Activated CD4-positive, alpha-beta T cell treated with anti-CD3 and anti-CD28 coated beads for 36 hours (primary cell): Measurements from ENCODE around the gene KRT9. TPM values are rescaled to one million over a fixed set of nuclear protein-coding genes. Genes with fewer than 3 reads are reported as not detected.

Experiments
- ATAC-seq: fragments of 200-7000 bp; cut with Tn5 transposase; one replicate; pipeline ENCODE4 v1.10.0; 2021; ENCODE audit warnings: mild to moderate bottlenecking, moderate library complexity
- CTCF ChIA-PET: fragments of 350-600 bp; sonication (Branson Sonifier 250); formaldehyde crosslinking; loops from one replicate; lab custom pipeline; 2021; ENCODE audit warnings: antibody characterized with exemption; lab: Charles Lee
- POLR2A ChIA-PET: fragments of 350-600 bp; sonication (Branson Sonifier 250); formaldehyde crosslinking; loops from one replicate; lab custom pipeline; 2021; ENCODE audit warnings: antibody characterized with exemption, inconsistent platforms; lab: Charles Lee
- DNase-seq: peaks from one replicate; pipeline ENCODE4 v3.0.0-alpha.2; 2020
- H3K27ac Mint-ChIP-seq: one replicate; pipeline ENCODE4 v1.8.0; 2021; ENCODE audit warnings: mixed read lengths
- H3K27me3 Mint-ChIP-seq: one replicate; pipeline ENCODE4 v1.8.0; 2021; ENCODE audit warnings: mixed read lengths
- H3K36me3 Mint-ChIP-seq: one replicate; pipeline ENCODE4 v1.8.0; 2021; ENCODE audit warnings: low read depth, mixed read lengths
- H3K4me1 Mint-ChIP-seq: one replicate; pipeline ENCODE4 v1.8.0; 2021; ENCODE audit warnings: mixed read lengths
- H3K4me3 Mint-ChIP-seq: one replicate; pipeline ENCODE4 v1.8.0; 2021; ENCODE audit warnings: mild to moderate bottlenecking, moderate library complexity, mixed read lengths
- H3K9me3 Mint-ChIP-seq: one replicate; pipeline ENCODE4 v1.8.0; 2021; ENCODE audit warnings: low read depth, mixed read lengths
- intact Hi-C, 2 experiments: fragments of 100-400 bp; cut with DNase I in 1 of 2; cut with micrococcal nuclease in 1 of 2; formaldehyde crosslinking; loops; one replicate each; pipeline versions ENCODE4 v1.14.2 to v1.15.1; 2022 to 2024; cut with DNase I, micrococcal nuclease
- total RNA-seq, 2 experiments: library from RNA; stranded (reverse); gene quantifications; one replicate each; pipeline ENCODE4 v1.2.3, GENCODE V29; 2021

KRT9 gene
- total RNA-seq, 2 experiments from 2014 or later = not detected

DNA sequence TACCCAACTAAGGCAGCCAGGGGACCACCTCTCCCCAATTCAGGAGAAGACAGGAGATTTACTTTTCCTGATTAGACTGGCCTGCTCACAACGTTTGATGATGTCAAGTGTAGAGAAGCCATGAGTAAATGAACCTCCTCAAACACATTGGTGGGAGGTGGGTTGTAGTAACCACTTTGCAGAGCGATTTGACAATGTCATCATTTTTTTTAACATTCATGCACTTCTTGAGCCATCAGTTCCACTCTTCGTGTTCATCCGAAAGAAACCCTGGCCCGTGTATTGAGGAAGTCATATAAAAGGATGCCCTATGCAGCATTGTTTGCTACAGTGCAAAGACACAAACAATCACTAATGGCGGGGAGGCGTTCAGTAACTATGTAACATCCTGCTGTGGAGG is 38.2 kb downstream of the KRT9 start:
- Mint-ChIP-seq H3K4me3 (no peak overlapping the region), H3K27ac (no peak overlapping the region), H3K9me3 (no peaks in the 10 kb centered on the region), H3K36me3 (no peaks in the 10 kb centered on the region), H3K4me1 (no peaks in the 10 kb centered on the region), H3K27me3 (peaks cover 19% of the 10 kb centered on the region)
- intact Hi-C loops = no loop called here
- ATAC-seq (no peak), DNase-seq (no peak)
- ChIA-PET CTCF (interaction anchor here (1.1 kb wide), 1 partner anchor 678 kb away, joined by 3 read pairs; no protein-coding TSS in a partner anchor), POLR2A (no interaction called here)

GRCh38 chr17:41532947-41533570 is 38.8 kb downstream of the KRT9 start:
- DNase-seq (no peak), ATAC-seq (no peak)
- CTCF ChIA-PET = interaction anchor here (0.5 to 1.1 kb wide), 3 partner anchors 177 to 677 kb away, joined by 3 read pairs; no protein-coding TSS in a partner anchor
- Mint-ChIP-seq H3K36me3 (no peaks in the 10 kb centered on the region), H3K4me3 (no peak overlapping the region), H3K4me1 (peaks cover 2% of the 10 kb centered on the region), H3K27me3 (peaks cover 23% of the 10 kb centered on the region), H3K27ac (no peak overlapping the region), H3K9me3 (no peaks in the 10 kb centered on the region)
- intact Hi-C loops = no loop called here
- POLR2A ChIA-PET = no interaction called here

DNA sequence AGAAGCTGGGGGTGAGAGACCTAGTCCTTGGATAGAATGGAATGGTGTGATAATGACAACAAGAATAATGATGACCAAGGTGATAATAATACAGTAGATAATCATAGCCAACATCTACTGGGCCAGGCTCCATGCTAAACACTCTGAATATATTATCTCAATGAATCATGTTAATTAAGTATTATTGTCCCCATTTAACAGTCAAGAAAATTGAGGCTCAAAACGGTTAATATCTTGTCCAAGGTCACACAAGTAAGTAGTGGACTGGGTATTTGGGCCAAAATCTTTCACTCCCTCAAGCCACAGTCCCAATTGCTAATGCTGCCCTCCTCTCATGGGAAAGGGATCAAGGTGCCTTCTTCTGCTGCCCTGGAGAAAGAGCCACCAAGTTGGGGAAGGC is 39.9 kb downstream of the KRT9 start:
- intact Hi-C loops = no loop called here
- Mint-ChIP-seq H3K36me3 (no peaks in the 10 kb centered on the region), H3K9me3 (no peaks in the 10 kb centered on the region), H3K4me3 (no peak overlapping the region), H3K27me3 (peaks cover 28% of the 10 kb centered on the region), H3K4me1 (peaks cover 5% of the 10 kb centered on the region), H3K27ac (no peak overlapping the region)
- ChIA-PET POLR2A (no interaction called here), CTCF (no interaction called here)
- no peak for DNase-seq
- ATAC-seq = no peak

GRCh38 chr17:41530062-41531048 is 41.5 kb downstream of the KRT9 start:
- H3K9me3 Mint-ChIP-seq = no peaks in the 10 kb centered on the region
- ChIA-PET CTCF (interaction anchor here (1.1 to 2.2 kb wide), 3 partner anchors 19 to 118 kb away, joined by 3 to 9 read pairs (median 3); no protein-coding TSS in a partner anchor), POLR2A (no interaction called here)

GRCh38 chr17:41529491-41529915 is 42.4 kb downstream of the KRT9 start:
- CTCF ChIA-PET = interaction anchor here (0.6 to 2.2 kb wide), 5 partner anchors 20 to 463 kb away, joined by 3 to 9 read pairs (median 3); no protein-coding TSS in a partner anchor
- ATAC-seq = no peak
- no peak overlapping the region for H3K27ac Mint-ChIP-seq
- POLR2A ChIA-PET = no interaction called here
- H3K9me3 Mint-ChIP-seq = no peaks in the 10 kb centered on the region
- no peak for DNase-seq
- intact Hi-C loops = no loop called here
- H3K36me3 Mint-ChIP-seq = no peaks in the 10 kb centered on the region
- no peak overlapping the region for H3K4me3 Mint-ChIP-seq
- peaks cover 37% of the 10 kb centered on the region for H3K27me3 Mint-ChIP-seq
- peaks cover 5% of the 10 kb centered on the region for H3K4me1 Mint-ChIP-seq

More at GRCh38 chr17:41530062-41531048, 41.5 kb downstream of the KRT9 start:
- Mint-ChIP-seq H3K27me3 (peaks cover 37% of the 10 kb centered on the region), H3K36me3 (no peaks in the 10 kb centered on the region), H3K4me1 (peaks cover 5% of the 10 kb centered on the region), H3K4me3 (no peak overlapping the region), H3K27ac (no peak overlapping the region)
- intact Hi-C loops = no loop called here
- no peak for DNase-seq
- no peak for ATAC-seq

- no peak for ATAC-seq
- H3K27ac Mint-ChIP-seq = no peak overlapping the region
- CTCF ChIA-PET = interaction anchor here (0.6 to 2.2 kb wide), 5 partner anchors 20 to 464 kb away, joined by 3 to 9 read pairs (median 3); no protein-coding TSS in a partner anchor
- POLR2A ChIA-PET = no interaction called here
- H3K36me3 Mint-ChIP-seq = no peaks in the 10 kb centered on the region
- peaks cover 5% of the 10 kb centered on the region for H3K4me1 Mint-ChIP-seq
- DNase-seq = no peak
- intact Hi-C loops = no loop called here
- no peak overlapping the region for H3K4me3 Mint-ChIP-seq
- no peaks in the 10 kb centered on the region for H3K9me3 Mint-ChIP-seq
- H3K27me3 Mint-ChIP-seq = peaks cover 37% of the 10 kb centered on the region
These were observed 42.9 kb downstream of the KRT9 start for GRCh38 chr17:41528959-41529353.

DNA sequence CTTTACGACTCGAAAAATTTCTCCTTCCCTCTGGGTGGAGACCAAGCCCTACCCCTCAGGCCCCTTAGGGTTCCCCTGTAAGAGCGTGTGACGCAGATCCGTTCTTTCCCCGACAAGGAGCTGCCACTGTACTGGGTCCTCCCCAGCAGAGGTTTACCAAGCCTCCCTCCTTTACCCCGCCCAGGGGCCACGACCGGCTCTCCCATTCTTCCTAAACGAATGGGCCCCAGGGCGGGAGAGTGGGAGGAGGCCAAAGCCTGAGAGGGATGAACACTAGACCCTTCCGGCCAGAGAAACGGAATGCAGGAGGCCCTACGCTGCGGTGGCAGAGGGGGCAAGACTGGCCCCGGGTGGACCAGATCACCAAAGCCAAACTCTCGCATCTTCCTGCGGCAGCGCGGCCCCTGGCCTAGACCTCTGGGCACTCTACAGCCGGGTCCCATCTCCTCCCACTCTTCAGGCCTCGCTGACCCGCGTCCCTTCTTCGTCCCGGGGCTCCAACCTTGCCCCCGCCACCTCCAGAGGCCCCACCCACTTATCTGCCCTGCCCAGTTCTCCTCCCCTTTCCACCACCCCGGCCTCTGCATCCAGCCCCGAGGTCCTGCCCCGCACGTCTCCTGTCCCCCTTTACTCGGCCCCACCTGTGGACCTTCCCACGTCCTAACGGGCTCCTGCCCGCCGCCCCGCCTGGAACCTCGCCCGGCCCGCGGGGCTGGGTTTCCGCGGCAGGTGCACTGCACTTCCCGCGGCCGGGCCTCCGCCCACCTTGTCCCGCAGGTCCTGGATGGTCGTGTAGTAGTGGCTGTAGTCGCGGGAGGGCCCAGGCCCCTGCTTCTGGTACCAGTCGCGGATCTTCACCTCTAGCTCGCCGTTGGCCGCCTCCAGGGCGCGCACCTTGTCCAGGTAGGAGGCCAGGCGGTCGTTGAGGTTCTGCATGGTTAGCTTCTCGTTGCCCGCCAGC is 44.5 kb downstream of the KRT9 start:
- H3K4me3 Mint-ChIP-seq = no peak overlapping the region
- CTCF ChIA-PET = interaction anchor here (0.7 to 1.0 kb wide), 2 partner anchors 54 to 55 kb away, joined by 3 to 4 read pairs; no protein-coding TSS in a partner anchor
- H3K27ac Mint-ChIP-seq = no peak overlapping the region
- ATAC-seq (no peak), DNase-seq (peak; percentile 15)
- intact Hi-C loops = no loop called here
- no peaks in the 10 kb centered on the region for H3K36me3 Mint-ChIP-seq
- H3K9me3 Mint-ChIP-seq = no peaks in the 10 kb centered on the region
- POLR2A ChIA-PET = no interaction called here
- peaks cover 32% of the 10 kb centered on the region for H3K27me3 Mint-ChIP-seq
- peaks cover 5% of the 10 kb centered on the region for H3K4me1 Mint-ChIP-seq

GRCh38 chr17:41524261-41524660 is 47.6 kb downstream of the KRT9 start:
- H3K4me1 Mint-ChIP-seq = peaks cover 5% of the 10 kb centered on the region
- ChIA-PET CTCF (interaction anchor here (0.6 kb wide), 2 partner anchors 68 to 148 kb away, joined by 3 read pairs; no protein-coding TSS in a partner anchor), POLR2A (no interaction called here)
- intact Hi-C loops = no loop called here
- H3K36me3 Mint-ChIP-seq = no peaks in the 10 kb centered on the region
- H3K9me3 Mint-ChIP-seq = no peaks in the 10 kb centered on the region
- H3K4me3 Mint-ChIP-seq = no peak overlapping the region
- peaks cover 24% of the 10 kb centered on the region for H3K27me3 Mint-ChIP-seq
- DNase-seq (no peak), ATAC-seq (no peak)
- H3K27ac Mint-ChIP-seq = no peak overlapping the region

- intact Hi-C loops = no loop called here
- H3K27me3 Mint-ChIP-seq = peaks cover 20% of the 10 kb centered on the region
- H3K36me3 Mint-ChIP-seq = no peaks in the 10 kb centered on the region
- H3K4me1 Mint-ChIP-seq = peaks cover 5% of the 10 kb centered on the region
- DNase-seq (no peak), ATAC-seq (no peak)
- no peaks in the 10 kb centered on the region for H3K9me3 Mint-ChIP-seq
- no peak overlapping the region for H3K4me3 Mint-ChIP-seq
- POLR2A ChIA-PET = no interaction called here
- H3K27ac Mint-ChIP-seq = no peak overlapping the region
- CTCF ChIA-PET = interaction anchor here (0.6 kb wide), 2 partner anchors 68 to 148 kb away, joined by 3 read pairs; no protein-coding TSS in a partner anchor
These were observed 48.1 kb downstream of the KRT9 start for GRCh38 chr17:41523787-41524186.

DNA sequence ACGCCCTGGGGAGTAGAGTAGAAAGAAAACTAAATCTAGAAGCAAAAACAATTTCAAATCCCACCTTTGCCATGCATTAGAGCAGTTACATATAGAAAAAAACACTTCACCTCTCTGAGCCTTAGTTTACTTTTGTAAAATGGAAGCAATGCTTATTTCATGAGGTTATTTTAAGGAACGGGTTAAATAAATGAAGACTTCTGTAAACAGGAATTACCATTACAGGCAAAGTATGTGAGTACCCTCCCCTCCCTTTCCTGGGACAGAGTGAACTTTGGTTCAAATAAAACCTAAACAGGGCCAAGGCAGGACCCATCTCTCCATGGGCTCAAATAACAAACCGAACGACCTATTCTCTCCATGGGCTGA is 48.6 kb downstream of the KRT9 start:
- intact Hi-C loops = no loop called here
- CTCF ChIA-PET = no interaction called here

More for the DNA sequence above, 48.6 kb downstream of the KRT9 start:
- no peaks in the 10 kb centered on the region for H3K9me3 Mint-ChIP-seq
- no peak overlapping the region for H3K4me3 Mint-ChIP-seq
- no peak for ATAC-seq
- no peaks in the 10 kb centered on the region for H3K36me3 Mint-ChIP-seq
- no peak for DNase-seq
- H3K27me3 Mint-ChIP-seq = peaks cover 14% of the 10 kb centered on the region
- POLR2A ChIA-PET = no interaction called here
- H3K27ac Mint-ChIP-seq = no peak overlapping the region
- H3K4me1 Mint-ChIP-seq = peaks cover 3% of the 10 kb centered on the region
